Activated naive CD8-positive, alpha-beta T cell (primary cell): Measurements from ENCODE around the gene TXNRD1.
"Not testable (repeated sequence)": the region's sequence is repeated elsewhere in the genome, so short reads cannot be mapped to it uniquely, and the experiment has no call there.

ENCODE experiments used
- H3K27ac Mint-ChIP-seq: one replicate; pipeline ENCODE4 v1.8.0; 2021; ENCODE audit warnings: mixed read lengths
- H3K27me3 Mint-ChIP-seq: one replicate; pipeline ENCODE4 v1.8.0; 2021; ENCODE audit warnings: mixed read lengths
- H3K36me3 Mint-ChIP-seq: one replicate; pipeline ENCODE4 v1.8.0; 2021; ENCODE audit warnings: mixed read lengths
- H3K4me1 Mint-ChIP-seq: one replicate; pipeline ENCODE4 v1.8.0; 2021; ENCODE audit warnings: low read depth, mixed read lengths
- H3K4me3 Mint-ChIP-seq: one replicate; pipeline ENCODE4 v1.8.0; 2021; ENCODE audit warnings: mild to moderate bottlenecking, mixed read lengths
- H3K9me3 Mint-ChIP-seq: one replicate; pipeline ENCODE4 v1.8.0; 2021; ENCODE audit warnings: low read depth, mixed read lengths

Gene TXNRD1

GRCh38 chr12:104216521-104216924 lies 944 bp downstream of the TXNRD1 start:
- peak overlapping the region; percentile 85 for H3K4me3 Mint-ChIP-seq
- no peaks in the 10 kb centered on the region for H3K9me3 Mint-ChIP-seq
- no peaks in the 10 kb centered on the region for H3K27me3 Mint-ChIP-seq
- H3K36me3 Mint-ChIP-seq = no peaks in the 10 kb centered on the region
- H3K27ac Mint-ChIP-seq = peak overlapping the region; percentile 75
- peaks cover 37% of the 10 kb centered on the region for H3K4me1 Mint-ChIP-seq

DNA sequence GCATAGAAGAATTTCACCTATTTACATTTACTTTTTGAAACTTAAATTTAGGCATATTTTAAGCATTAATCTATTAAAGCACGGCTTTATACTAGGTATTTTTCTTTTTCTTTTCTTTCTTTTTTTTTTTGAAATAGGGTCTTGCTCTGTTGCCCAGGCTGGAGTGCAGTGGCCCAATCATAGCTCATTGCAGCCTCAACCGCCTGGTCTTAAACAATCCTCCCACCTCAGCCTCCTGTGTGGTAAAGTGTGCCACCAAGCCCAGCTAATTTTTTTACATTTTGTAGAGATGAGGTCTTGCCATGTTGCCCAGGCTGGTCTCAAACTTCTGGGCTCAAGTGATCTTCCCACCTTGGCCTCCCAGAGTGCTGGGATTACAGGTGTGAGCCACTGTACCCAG lies 2.9 kb downstream of the TXNRD1 start:
- not testable (repeated sequence) for H3K27me3 Mint-ChIP-seq, H3K9me3 Mint-ChIP-seq, H3K4me3 Mint-ChIP-seq, H3K36me3 Mint-ChIP-seq
- peaks cover 42% of the 10 kb centered on the region for H3K4me1 Mint-ChIP-seq
- H3K27ac Mint-ChIP-seq = peak overlapping the region; percentile 89

- H3K4me1 Mint-ChIP-seq = peaks cover 42% of the 10 kb centered on the region
These were observed 3.4 kb downstream of the TXNRD1 start for GRCh38 chr12:104218935-104219334.

DNA sequence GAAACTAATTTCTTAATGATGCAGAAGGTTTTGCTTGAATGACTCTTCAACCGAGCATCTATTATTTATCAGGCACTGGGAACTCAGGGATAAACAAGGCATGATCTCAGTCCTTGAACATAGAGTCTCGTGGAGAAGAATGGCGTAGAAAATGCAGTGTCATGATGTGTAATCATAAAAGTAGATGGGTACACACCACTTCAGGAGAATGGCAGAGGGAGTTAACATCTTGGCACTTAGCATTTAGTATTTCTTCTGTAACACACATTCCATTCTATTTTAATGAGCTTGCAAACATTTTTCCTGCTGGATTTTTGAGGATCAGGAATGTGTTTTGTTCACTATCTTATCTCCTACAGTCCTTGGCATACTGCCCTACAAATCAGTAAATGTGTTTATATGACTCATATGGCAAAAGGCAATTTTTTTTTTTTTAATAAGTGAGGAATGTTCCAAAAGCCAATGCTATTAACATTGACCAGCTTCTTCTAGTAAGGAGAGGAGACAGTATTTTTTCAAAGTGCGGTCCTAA lies 3.8 kb downstream of the TXNRD1 start:
- Mint-ChIP-seq H3K27me3 (no peaks in the 10 kb centered on the region), H3K36me3 (no peaks in the 10 kb centered on the region), H3K4me1 (peaks cover 42% of the 10 kb centered on the region), H3K27ac (peak overlapping the region; percentile 89), H3K9me3 (no peaks in the 10 kb centered on the region), H3K4me3 (peak overlapping the region; percentile 65)

More at GRCh38 chr12:104218935-104219334, 3.4 kb downstream of the TXNRD1 start:
- peak overlapping the region; percentile 89 for H3K27ac Mint-ChIP-seq
- H3K9me3 Mint-ChIP-seq = no peaks in the 10 kb centered on the region
- no peak overlapping the region for H3K4me3 Mint-ChIP-seq
- no peaks in the 10 kb centered on the region for H3K36me3 Mint-ChIP-seq
- no peaks in the 10 kb centered on the region for H3K27me3 Mint-ChIP-seq

DNA sequence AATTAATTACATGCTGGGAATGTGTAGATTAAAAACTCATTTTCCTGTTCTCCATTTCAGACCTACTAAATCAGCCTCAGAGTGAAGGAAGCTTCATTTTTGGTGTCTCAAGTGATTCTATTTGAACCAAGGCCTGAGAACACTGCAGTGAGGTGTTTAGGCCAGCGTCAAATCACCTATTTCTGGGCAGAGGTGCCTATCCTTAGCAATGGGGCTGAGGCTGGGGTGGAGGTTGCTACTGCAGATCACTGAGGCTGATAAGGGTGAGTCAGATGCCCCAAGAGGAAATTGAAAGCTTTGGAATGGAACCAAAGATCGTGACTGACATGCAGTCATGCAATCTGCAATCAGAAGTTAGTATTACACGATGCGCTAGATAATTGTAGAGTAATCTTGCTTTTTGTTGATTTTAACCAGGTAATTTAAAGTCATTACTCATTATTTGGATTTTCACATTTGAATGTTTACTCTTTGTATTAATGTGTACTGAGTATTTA lies 4.4 kb downstream of the TXNRD1 start:
- H3K27me3 Mint-ChIP-seq = no peaks in the 10 kb centered on the region
- H3K36me3 Mint-ChIP-seq = no peaks in the 10 kb centered on the region
- peaks cover 42% of the 10 kb centered on the region for H3K4me1 Mint-ChIP-seq
- peak overlapping the region; percentile 89 for H3K27ac Mint-ChIP-seq
- H3K4me3 Mint-ChIP-seq = peak overlapping the region; percentile 65
- no peaks in the 10 kb centered on the region for H3K9me3 Mint-ChIP-seq

GRCh38 chr12:104220931-104221330 lies 5.4 kb downstream of the TXNRD1 start:
- Mint-ChIP-seq H3K4me1 (peaks cover 40% of the 10 kb centered on the region), H3K27ac (peak overlapping the region; percentile 61), H3K4me3 (no peak overlapping the region), H3K36me3 (no peaks in the 10 kb centered on the region), H3K9me3 (no peaks in the 10 kb centered on the region), H3K27me3 (peaks cover 2% of the 10 kb centered on the region)

DNA sequence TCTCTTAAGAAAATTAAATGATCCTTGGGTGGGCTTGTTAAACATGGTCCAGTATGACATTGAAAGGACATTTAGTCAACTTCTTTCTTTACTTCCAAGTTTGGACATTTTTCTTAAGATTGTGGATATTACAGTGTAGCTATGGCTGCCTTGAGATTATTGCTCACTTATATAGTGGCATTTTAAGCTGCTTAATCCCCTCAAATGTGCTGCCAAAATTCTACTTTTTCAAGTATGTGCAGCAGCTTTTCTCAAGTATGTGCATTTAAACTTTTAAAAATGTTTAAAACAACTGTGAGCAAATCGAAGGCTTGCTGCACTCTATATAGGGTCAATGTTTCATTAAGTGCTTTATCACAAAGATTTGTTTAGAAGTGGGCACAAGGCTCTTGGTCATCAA lies 7.4 kb downstream of the TXNRD1 start:
- H3K9me3 Mint-ChIP-seq = no peaks in the 10 kb centered on the region
- H3K27ac Mint-ChIP-seq = no peak overlapping the region
- H3K27me3 Mint-ChIP-seq = peaks cover 2% of the 10 kb centered on the region
- peaks cover 30% of the 10 kb centered on the region for H3K4me1 Mint-ChIP-seq
- no peak overlapping the region for H3K4me3 Mint-ChIP-seq
- no peaks in the 10 kb centered on the region for H3K36me3 Mint-ChIP-seq

DNA sequence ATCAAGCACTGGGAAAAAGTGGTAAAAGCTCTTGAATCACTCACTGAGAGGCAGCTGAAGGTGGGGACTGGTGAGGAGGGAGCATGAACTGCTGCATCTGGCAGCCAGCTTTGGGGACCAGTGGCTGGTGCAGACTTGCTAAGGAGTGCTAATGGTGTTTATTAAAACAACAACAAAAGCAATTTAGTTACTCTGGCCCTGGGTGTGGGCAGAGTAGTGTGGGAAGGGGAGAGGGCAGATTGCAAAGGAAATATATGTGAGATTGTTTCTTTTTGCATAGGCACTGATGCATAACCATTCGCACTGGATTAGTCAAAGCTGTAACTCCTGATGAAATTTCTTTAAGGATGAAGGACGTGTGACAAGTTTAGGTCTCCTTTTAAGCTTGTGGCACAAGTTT lies 8.1 kb downstream of the TXNRD1 start:
- Mint-ChIP-seq H3K4me1 (peaks cover 28% of the 10 kb centered on the region), H3K9me3 (no peaks in the 10 kb centered on the region), H3K4me3 (no peak overlapping the region), H3K36me3 (no peaks in the 10 kb centered on the region), H3K27me3 (peaks cover 2% of the 10 kb centered on the region), H3K27ac (no peak overlapping the region)

GRCh38 chr12:104226672-104227071 lies 11.1 kb downstream of the TXNRD1 start:
- Mint-ChIP-seq H3K36me3 (peaks cover 2% of the 10 kb centered on the region), H3K27ac (no peak overlapping the region), H3K27me3 (peaks cover 2% of the 10 kb centered on the region), H3K9me3 (no peaks in the 10 kb centered on the region), H3K4me3 (no peak overlapping the region), H3K4me1 (peaks cover 4% of the 10 kb centered on the region)

- Mint-ChIP-seq H3K27me3 (no peaks in the 10 kb centered on the region), H3K9me3 (peaks cover 6% of the 10 kb centered on the region), H3K27ac (no peak overlapping the region), H3K4me3 (no peak overlapping the region), H3K36me3 (peaks cover 4% of the 10 kb centered on the region), H3K4me1 (no peaks in the 10 kb centered on the region)
These were observed 14.9 kb downstream of the TXNRD1 start for GRCh38 chr12:104230304-104231095.

- Mint-ChIP-seq H3K27ac (no peak overlapping the region), H3K4me1 (no peaks in the 10 kb centered on the region), H3K27me3 (no peaks in the 10 kb centered on the region), H3K9me3 (peaks cover 6% of the 10 kb centered on the region), H3K4me3 (no peak overlapping the region), H3K36me3 (peaks cover 4% of the 10 kb centered on the region)
These were observed 17.2 kb downstream of the TXNRD1 start for GRCh38 chr12:104232609-104233280.

DNA sequence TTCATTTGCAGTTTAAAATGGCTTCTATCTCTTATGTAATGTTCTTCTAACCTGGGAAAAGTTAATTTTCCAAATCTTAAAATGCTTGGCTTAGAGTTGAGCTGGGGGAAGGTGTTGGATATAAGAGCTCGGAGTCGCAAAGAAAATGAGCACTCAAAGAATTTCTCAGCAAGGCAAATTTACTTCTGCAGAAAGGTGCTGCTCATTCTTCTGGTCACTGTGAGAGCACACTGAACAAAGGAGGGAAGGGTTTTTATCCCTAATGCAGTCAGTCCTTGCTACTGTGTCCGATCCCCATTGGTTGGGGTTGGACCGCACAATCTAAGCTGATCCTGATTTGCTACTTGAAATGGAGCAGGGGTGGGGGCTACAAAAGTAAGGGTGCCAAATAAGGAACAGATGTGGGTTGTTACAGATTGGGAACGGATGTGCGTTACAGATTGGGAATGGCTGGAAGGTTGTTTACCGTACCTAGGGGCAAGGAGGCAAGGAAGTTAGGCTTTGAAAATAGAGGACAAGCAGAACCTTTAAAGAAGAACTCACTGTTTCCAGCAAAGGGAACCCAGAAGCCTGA lies 19.4 kb downstream of the TXNRD1 start:
- Mint-ChIP-seq H3K27me3 (no peaks in the 10 kb centered on the region), H3K9me3 (peaks cover 6% of the 10 kb centered on the region), H3K36me3 (peaks cover 4% of the 10 kb centered on the region), H3K4me1 (no peaks in the 10 kb centered on the region), H3K4me3 (no peak overlapping the region), H3K27ac (no peak overlapping the region)

DNA sequence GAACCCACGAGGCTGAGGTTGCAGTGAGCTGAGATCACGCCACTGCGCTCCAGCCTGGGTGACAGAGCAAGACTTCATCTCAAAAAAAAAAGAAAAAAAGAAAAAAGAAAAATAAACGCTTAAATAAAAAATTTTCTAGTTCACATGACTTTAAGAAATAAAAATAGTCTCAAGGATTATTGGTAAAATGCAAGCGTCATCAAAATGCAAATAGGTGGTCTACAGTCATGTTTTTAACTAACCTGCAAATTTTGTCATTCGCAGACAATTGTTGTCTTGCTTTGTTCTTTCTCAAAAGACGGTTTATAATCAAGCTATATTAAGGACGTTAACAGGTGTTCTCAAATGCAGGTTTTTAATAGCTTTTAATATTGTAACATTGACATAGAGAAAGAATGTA lies 22.4 kb downstream of the TXNRD1 start:
- Mint-ChIP-seq H3K36me3 (no peaks in the 10 kb centered on the region), H3K27ac (no peak overlapping the region), H3K4me1 (no peaks in the 10 kb centered on the region), H3K9me3 (peaks cover 1% of the 10 kb centered on the region), H3K27me3 (no peaks in the 10 kb centered on the region), H3K4me3 (no peak overlapping the region)

DNA sequence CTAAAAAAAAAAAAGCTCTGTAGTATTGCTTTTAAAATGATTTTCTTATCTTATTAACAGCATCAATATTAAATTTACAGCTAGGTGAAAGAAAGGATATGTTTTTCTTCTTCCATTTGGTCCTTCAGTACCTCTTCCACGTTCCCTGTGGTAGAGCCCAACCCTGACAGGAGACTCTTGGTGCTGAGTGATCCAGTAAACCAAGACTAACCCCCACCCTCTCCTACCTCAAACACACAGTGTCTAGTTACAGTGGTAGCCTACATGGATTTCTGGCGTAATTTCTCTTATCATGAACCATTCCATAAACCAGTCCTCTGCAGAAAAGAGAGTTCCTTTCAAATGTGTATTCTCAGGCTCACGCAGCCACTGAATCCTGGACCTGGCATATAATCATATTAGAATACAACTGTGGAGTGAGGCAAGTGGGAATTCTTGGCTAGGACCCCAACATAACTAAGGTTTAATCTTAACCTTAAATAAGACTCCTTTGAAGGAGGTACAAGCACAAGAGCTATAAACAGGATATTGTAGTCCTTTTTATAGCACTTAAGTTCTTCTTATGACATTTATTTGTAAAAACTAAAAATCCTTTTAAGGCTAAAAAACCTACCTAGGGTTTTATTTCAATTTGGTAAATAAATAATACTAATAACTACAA lies 27.1 kb downstream of the TXNRD1 start:
- H3K9me3 Mint-ChIP-seq = no peaks in the 10 kb centered on the region
- H3K27ac Mint-ChIP-seq = no peak overlapping the region
- no peaks in the 10 kb centered on the region for H3K4me1 Mint-ChIP-seq
- no peaks in the 10 kb centered on the region for H3K36me3 Mint-ChIP-seq
- H3K27me3 Mint-ChIP-seq = no peaks in the 10 kb centered on the region
- H3K4me3 Mint-ChIP-seq = no peak overlapping the region

DNA sequence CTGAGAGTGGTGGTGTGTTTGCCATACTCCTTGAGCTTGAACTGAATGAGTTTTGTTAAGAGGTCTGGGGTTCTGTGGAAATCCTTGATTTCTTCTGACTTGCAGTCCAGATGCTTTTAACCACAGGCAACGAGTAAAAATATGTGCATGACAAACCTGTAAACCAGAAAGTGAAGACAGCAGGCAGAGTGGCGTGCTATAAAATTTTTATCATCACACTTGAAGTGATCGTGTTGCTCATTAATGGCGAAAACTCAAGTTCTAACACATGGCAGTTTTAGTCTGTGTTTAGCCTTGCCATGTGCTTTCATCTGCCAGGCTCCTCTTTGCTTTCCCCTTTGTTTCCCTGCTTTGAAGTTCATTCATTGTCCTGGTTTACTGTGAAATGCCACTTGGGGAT lies 28.0 kb downstream of the TXNRD1 start:
- Mint-ChIP-seq H3K4me3 (no peak overlapping the region), H3K4me1 (no peaks in the 10 kb centered on the region), H3K36me3 (no peaks in the 10 kb centered on the region), H3K9me3 (no peaks in the 10 kb centered on the region), H3K27me3 (no peaks in the 10 kb centered on the region), H3K27ac (no peak overlapping the region)
